Measurements from ENCODE around the gene HSPBP1.

HSPBP1 gene

GRCh38 chr19:55255618-55256423, 24.1 kb downstream of the HSPBP1 start:
- peak; percentile 15 to 45 for DNase-seq (ENCODE audit: low read depth in 2 of 2)

GRCh38 chr19:55254625-55254977, 25.3 kb downstream of the HSPBP1 start:
- DNase-seq (ENCODE audit: low read depth in 2 of 2): no peak

GRCh38 chr19:55253842-55254624, 25.9 kb downstream of the HSPBP1 start:
- peak; percentile 40 to 41 for DNase-seq (ENCODE audit: low read depth in 2 of 2)

- DNase-seq (ENCODE audit: low read depth in 2 of 2): no peak
Measured at GRCh38 chr19:55252760-55253663, 26.9 kb downstream of the HSPBP1 start.

- DNase-seq (ENCODE audit: low read depth in 2 of 2): peak in 1 of 2 donors; percentile 14
Measured at GRCh38 chr19:55251341-55252081, 28.4 kb downstream of the HSPBP1 start.

- DNase-seq (ENCODE audit: low read depth in 2 of 2): no peak
Measured at GRCh38 chr19:55250262-55251036, 29.5 kb downstream of the HSPBP1 start.

- DNase-seq (ENCODE audit: low read depth in 2 of 2): no peak
Measured at GRCh38 chr19:55249841-55250240, 30.1 kb downstream of the HSPBP1 start.

- DNase-seq (ENCODE audit: low read depth in 2 of 2): no peak
Measured at GRCh38 chr19:55248704-55249103, 31.2 kb downstream of the HSPBP1 start.

- DNase-seq (ENCODE audit: low read depth in 2 of 2): no peak
Measured at GRCh38 chr19:55248166-55248675, 31.7 kb downstream of the HSPBP1 start.

GRCh38 chr19:55247621-55248099, 32.2 kb downstream of the HSPBP1 start:
- DNase-seq (ENCODE audit: low read depth in 2 of 2): no peak

GRCh38 chr19:55246462-55247451, 33.2 kb downstream of the HSPBP1 start:
- DNase-seq (ENCODE audit: low read depth in 2 of 2): no peak

GRCh38 chr19:55245236-55245904, 34.5 kb downstream of the HSPBP1 start:
- no peak for DNase-seq (ENCODE audit: low read depth in 2 of 2)

- DNase-seq (ENCODE audit: low read depth in 2 of 2): no peak
Measured at GRCh38 chr19:55244004-55244680, 35.8 kb downstream of the HSPBP1 start.

- no peak for DNase-seq (ENCODE audit: low read depth in 2 of 2)
Measured at GRCh38 chr19:55242517-55242916, 37.4 kb downstream of the HSPBP1 start.

GRCh38 chr19:55241935-55242464, 37.9 kb downstream of the HSPBP1 start:
- DNase-seq (ENCODE audit: low read depth in 2 of 2): no peak

- DNase-seq (ENCODE audit: low read depth in 2 of 2): no peak
Measured at GRCh38 chr19:55241143-55241934, 38.6 kb downstream of the HSPBP1 start.

- DNase-seq (ENCODE audit: low read depth in 2 of 2): no peak
Measured at GRCh38 chr19:55240713-55241020, 39.2 kb downstream of the HSPBP1 start.
